Type B pancreatic cell (in vitro differentiated cells): ENCODE data around the gene TSPAN17. TPM values are rescaled to one million over a fixed set of nuclear protein-coding genes. Genes with fewer than 3 reads are reported as not detected.
A peak's percentile ranks its signal among the peaks of the same experiment; 100 is the strongest.

Experiments used
- DNase-seq: peaks from one replicate; pipeline ENCODE4 v3.0.0; 2021; ENCODE audit warnings: mixed read lengths; ENCODE audit not compliant: unreplicated experiment; ENCODE audit errors: extremely low spot score
- H3K27ac Mint-ChIP-seq: 2 replicates; pipeline ENCODE4 v1.8.0; 2021; ENCODE audit warnings: mild to moderate bottlenecking, mixed read lengths
- H3K27me3 Mint-ChIP-seq: 2 replicates; pipeline ENCODE4 v1.8.0; 2021; ENCODE audit warnings: mixed read lengths
- H3K36me3 Mint-ChIP-seq: 2 replicates; pipeline ENCODE4 v1.8.0; 2021; ENCODE audit warnings: mixed read lengths
- H3K4me1 Mint-ChIP-seq: one replicate; pipeline ENCODE4 v1.8.0; 2021; ENCODE audit warnings: mixed read lengths; ENCODE audit not compliant: unreplicated experiment
- H3K4me3 Mint-ChIP-seq: 2 replicates; pipeline ENCODE4 v1.8.0; 2021; ENCODE audit warnings: mild to moderate bottlenecking, mixed read lengths
- H3K9me3 Mint-ChIP-seq: 2 replicates; pipeline ENCODE4 v1.8.0; 2021; ENCODE audit warnings: mixed read lengths
- CTCF ChIP-seq: fragments of 200-600 bp; sonication (generic); conservative IDR thresholded peaks from 2 replicates; pipeline ENCODE4 v1.5.0; 2021; ENCODE audit warnings: antibody characterized with exemption, mild to moderate bottlenecking
- total RNA-seq: library from RNA; stranded (reverse); gene quantifications from 2 replicates; pipeline ENCODE4 v1.2.1, GENCODE V29; 2021; ENCODE audit warnings: low replicate concordance

The TSPAN17 gene
- total RNA-seq, 1 donor from 2014 or later: 45.9 TPM

GRCh38 chr5:176693477-176693851 is 46.2 kb downstream of the TSPAN17 start:
- Mint-ChIP-seq H3K27ac (peak overlapping the region; percentile 69), H3K4me1 (peaks cover 23% of the 10 kb centered on the region), H3K27me3 (peaks cover 47% of the 10 kb centered on the region), H3K9me3 (no peaks in the 10 kb centered on the region), H3K36me3 (no peaks in the 10 kb centered on the region), H3K4me3 (peak overlapping the region; percentile 50)
- DNase-seq: no peak
- TF ChIP-seq CTCF: no peak

- H3K36me3 Mint-ChIP-seq: no peaks in the 10 kb centered on the region
- no peak overlapping the region for H3K4me3 Mint-ChIP-seq
- H3K27ac Mint-ChIP-seq: no peak overlapping the region
- DNase-seq: no peak
- no peaks in the 10 kb centered on the region for H3K9me3 Mint-ChIP-seq
- peaks cover 23% of the 10 kb centered on the region for H3K4me1 Mint-ChIP-seq
- no peak for TF ChIP-seq CTCF
- H3K27me3 Mint-ChIP-seq: peaks cover 51% of the 10 kb centered on the region
These were observed 46.9 kb downstream of the TSPAN17 start for GRCh38 chr5:176694146-176694545.

DNA sequence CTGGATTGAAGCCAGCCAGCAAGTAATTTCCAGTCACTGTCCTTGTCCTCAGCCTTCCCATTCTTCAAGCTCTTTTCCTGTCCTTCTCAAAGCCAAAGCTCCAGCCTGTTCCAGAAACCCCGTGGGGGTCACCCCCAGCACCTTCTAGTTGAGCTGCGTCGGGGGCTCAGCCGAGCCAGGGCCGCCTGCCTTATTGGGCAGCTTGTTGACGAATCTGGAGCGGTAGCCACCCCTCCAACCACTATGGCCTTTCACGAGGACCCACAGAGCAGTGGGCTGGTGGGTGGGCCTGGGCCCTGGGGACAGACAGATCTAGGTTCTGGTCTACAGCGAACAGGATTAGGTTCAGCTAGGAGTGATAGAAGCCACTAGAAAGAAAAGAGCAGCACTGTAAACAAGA is 47.3 kb downstream of the TSPAN17 start:
- Mint-ChIP-seq H3K4me3 (no peak overlapping the region), H3K9me3 (no peaks in the 10 kb centered on the region), H3K4me1 (peaks cover 23% of the 10 kb centered on the region), H3K36me3 (no peaks in the 10 kb centered on the region), H3K27me3 (peaks cover 51% of the 10 kb centered on the region), H3K27ac (peak overlapping the region; percentile 29)
- no peak for TF ChIP-seq CTCF
- no peak for DNase-seq

GRCh38 chr5:176695073-176695472 is 47.8 kb downstream of the TSPAN17 start:
- TF ChIP-seq CTCF: no peak
- no peak for DNase-seq
- Mint-ChIP-seq H3K4me1 (peaks cover 23% of the 10 kb centered on the region), H3K36me3 (no peaks in the 10 kb centered on the region), H3K27ac (peak overlapping the region; percentile 29), H3K9me3 (no peaks in the 10 kb centered on the region), H3K4me3 (no peak overlapping the region), H3K27me3 (peaks cover 54% of the 10 kb centered on the region)

DNA sequence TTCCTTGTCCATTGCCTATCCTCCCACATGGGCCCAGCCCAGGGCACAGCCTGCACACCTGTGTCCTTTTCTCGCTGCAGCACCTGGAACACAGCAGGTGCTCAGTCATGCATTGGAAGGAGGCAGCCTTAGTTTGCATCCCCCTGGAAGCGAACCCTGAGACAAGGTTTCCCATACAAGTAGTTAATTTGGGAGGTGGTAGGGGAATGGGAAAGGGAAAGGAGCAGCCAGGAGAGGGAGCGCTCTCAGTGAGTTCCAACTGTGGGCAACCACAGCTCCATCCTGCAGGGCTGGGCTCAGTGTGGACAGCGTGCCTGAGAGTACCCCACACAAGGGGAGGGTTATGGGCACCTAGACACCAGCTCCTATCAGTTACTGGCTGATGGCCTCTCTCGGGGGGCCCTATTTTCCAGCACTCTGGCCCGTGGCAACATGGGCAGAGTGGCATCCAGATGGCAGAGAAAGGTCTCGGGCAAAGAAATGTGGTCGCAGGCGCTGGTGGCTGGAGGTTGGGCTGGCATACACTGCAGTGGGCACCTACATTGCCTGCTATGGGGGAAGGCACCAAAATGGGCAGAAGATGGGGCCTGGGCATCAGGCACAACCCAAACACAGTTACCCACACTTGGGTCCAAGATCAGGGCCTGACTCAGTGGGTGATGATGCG is 50.1 kb downstream of the TSPAN17 start:
- H3K27me3 Mint-ChIP-seq: peaks cover 61% of the 10 kb centered on the region
- H3K27ac Mint-ChIP-seq: no peak overlapping the region
- no peak overlapping the region for H3K4me3 Mint-ChIP-seq
- DNase-seq: no peak
- no peaks in the 10 kb centered on the region for H3K36me3 Mint-ChIP-seq
- no peak for TF ChIP-seq CTCF
- H3K9me3 Mint-ChIP-seq: no peaks in the 10 kb centered on the region
- peaks cover 24% of the 10 kb centered on the region for H3K4me1 Mint-ChIP-seq
